KMS-11 (cell line): ENCODE results near the gene DENND1A.

Experiments
- H2AFZ ChIP-seq: fragments of 200-600 bp; sonication (generic); 2 replicates; pipeline ENCODE4 v1.6.1; 2016; ENCODE audit warnings: antibody characterized with exemption, mixed run types, low read depth
- H3K27ac ChIP-seq: fragments of 200-600 bp; sonication (generic); 2 replicates; pipeline ENCODE4 v1.6.1; 2016; ENCODE audit warnings: mild to moderate bottlenecking, mixed run types
- H3K27me3 ChIP-seq: fragments of 200-600 bp; sonication (generic); 2 replicates; pipeline ENCODE4 v1.6.1; 2017; ENCODE audit warnings: mild to moderate bottlenecking, low read depth, mixed run types, moderate library complexity; ENCODE audit not compliant: insufficient read depth
- H3K36me3 ChIP-seq: fragments of 200-600 bp; sonication (generic); 2 replicates; pipeline ENCODE4 v1.6.1; 2017; ENCODE audit warnings: mild to moderate bottlenecking, mixed run types; ENCODE audit not compliant: insufficient read depth
- H3K4me1 ChIP-seq: fragments of 200-600 bp; sonication (generic); 2 replicates; pipeline ENCODE4 v1.6.1; 2016; ENCODE audit warnings: mild to moderate bottlenecking, low read depth, mixed run types; ENCODE audit not compliant: poor library complexity, severe bottlenecking
- H3K4me2 ChIP-seq: fragments of 200-600 bp; sonication (generic); 2 replicates; pipeline ENCODE4 v1.7.0; 2016; ENCODE audit warnings: mild to moderate bottlenecking, mixed run types
- H3K4me3 ChIP-seq: fragments of 200-600 bp; sonication (generic); IDR thresholded peaks from 2 replicates; pipeline ENCODE4 v1.6.1; 2017; ENCODE audit warnings: low read depth, low read length, mixed read lengths; ENCODE audit not compliant: insufficient read depth
- H3K79me2 ChIP-seq: fragments of 200-600 bp; sonication (generic); 2 replicates; pipeline ENCODE4 v1.6.1; 2016; ENCODE audit warnings: low read depth, mixed run types; ENCODE audit not compliant: insufficient read depth
- H3K9ac ChIP-seq: fragments of 200-600 bp; sonication (generic); 2 replicates; pipeline ENCODE4 v1.6.1; 2016; ENCODE audit warnings: mild to moderate bottlenecking, mixed run types
- H4K20me1 ChIP-seq: fragments of 200-600 bp; sonication (generic); 2 replicates; pipeline ENCODE4 v1.6.1; 2016; ENCODE audit warnings: mild to moderate bottlenecking, mixed run types; ENCODE audit not compliant: insufficient read depth
- TF ChIP-seq, protein P1 (sequence below): fragments of 200-600 bp; sonication (generic); conservative IDR thresholded peaks from 2 replicates; pipeline ENCODE4 v1.6.1; 2017; ENCODE audit warnings: low read depth, mild to moderate bottlenecking, antibody characterized with exemption, low read length, moderate library complexity, mixed read lengths

Gene DENND1A

DNA sequence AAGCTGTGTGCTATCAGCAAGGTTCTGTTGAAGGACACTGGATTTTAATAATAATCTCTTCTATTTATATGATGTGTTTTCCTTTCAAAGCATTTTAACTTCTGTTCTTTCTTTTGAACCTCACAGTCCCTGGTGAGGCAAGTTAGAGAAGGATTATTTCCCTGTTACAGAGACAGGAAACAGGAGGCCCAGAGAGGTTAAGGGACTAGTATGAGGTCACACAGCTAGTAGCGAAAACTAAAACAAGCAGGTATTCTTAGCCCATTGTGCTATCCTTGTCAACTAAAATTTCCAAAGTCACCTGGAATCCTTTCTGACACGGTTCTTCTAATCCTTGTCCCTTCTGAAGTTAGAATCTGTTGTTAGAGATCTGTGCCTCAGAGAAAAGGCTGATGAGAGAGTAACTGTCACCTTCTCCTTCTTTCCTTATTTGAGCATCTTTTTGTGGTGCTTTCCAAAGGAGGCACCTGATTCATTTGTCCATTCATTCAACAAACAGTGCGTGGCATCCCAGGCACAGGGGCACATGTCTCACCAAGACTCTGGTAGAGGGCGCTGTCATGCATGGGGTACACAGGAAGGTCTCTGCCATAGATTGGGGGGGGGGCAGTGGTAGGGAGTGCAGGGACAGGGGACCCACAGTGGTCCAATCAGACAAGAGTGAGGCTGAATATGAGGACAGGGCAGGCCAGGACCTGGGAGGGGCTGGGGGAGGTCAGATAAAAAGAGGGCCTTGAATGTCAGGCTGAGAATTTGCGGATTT, 512.5 kb downstream of the DENND1A start:
- Histone ChIP-seq H3K4me3 (no peak overlapping the region), H3K9ac (no peak overlapping the region), H3K27ac (no peak overlapping the region), H3K4me1 (no peaks in the 10 kb centered on the region), H3K4me2 (no peak overlapping the region), H3K79me2 (no peaks in the 10 kb centered on the region), H3K36me3 (no peaks in the 10 kb centered on the region), H2AFZ (no peak overlapping the region), H4K20me1 (no peaks in the 10 kb centered on the region), H3K27me3 (no peaks in the 10 kb centered on the region)
- TF ChIP-seq, protein P1, sequence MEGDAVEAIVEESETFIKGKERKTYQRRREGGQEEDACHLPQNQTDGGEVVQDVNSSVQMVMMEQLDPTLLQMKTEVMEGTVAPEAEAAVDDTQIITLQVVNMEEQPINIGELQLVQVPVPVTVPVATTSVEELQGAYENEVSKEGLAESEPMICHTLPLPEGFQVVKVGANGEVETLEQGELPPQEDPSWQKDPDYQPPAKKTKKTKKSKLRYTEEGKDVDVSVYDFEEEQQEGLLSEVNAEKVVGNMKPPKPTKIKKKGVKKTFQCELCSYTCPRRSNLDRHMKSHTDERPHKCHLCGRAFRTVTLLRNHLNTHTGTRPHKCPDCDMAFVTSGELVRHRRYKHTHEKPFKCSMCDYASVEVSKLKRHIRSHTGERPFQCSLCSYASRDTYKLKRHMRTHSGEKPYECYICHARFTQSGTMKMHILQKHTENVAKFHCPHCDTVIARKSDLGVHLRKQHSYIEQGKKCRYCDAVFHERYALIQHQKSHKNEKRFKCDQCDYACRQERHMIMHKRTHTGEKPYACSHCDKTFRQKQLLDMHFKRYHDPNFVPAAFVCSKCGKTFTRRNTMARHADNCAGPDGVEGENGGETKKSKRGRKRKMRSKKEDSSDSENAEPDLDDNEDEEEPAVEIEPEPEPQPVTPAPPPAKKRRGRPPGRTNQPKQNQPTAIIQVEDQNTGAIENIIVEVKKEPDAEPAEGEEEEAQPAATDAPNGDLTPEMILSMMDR, result no peak

DNA sequence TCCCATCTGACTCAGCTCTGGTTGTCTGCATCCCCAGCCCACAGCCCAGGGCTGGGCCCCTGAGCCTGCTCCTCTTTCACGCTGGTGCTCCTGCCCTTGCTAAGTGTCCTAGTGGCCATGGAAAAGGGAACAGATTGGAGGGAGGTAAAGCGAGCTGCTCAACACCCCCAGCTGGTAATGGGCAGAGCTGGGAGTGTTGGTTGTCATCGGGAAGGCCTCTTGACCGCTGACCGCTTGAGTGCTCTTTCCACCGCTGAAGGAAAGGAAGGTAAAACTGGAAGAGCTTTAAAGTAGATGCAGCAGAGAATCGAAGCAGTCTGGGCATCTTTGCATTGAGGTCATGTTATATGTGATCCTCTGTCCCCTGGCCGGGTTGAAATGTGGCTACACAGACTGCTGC, 513.8 kb downstream of the DENND1A start:
- Histone ChIP-seq H4K20me1 (no peaks in the 10 kb centered on the region), H3K4me2 (no peak overlapping the region), H3K4me1 (no peaks in the 10 kb centered on the region), H3K79me2 (no peaks in the 10 kb centered on the region), H2AFZ (no peak overlapping the region), H3K9ac (no peak overlapping the region), H3K36me3 (no peaks in the 10 kb centered on the region), H3K4me3 (no peak overlapping the region), H3K27ac (no peak overlapping the region), H3K27me3 (no peaks in the 10 kb centered on the region)
- TF ChIP-seq, protein P1, result no peak

DNA sequence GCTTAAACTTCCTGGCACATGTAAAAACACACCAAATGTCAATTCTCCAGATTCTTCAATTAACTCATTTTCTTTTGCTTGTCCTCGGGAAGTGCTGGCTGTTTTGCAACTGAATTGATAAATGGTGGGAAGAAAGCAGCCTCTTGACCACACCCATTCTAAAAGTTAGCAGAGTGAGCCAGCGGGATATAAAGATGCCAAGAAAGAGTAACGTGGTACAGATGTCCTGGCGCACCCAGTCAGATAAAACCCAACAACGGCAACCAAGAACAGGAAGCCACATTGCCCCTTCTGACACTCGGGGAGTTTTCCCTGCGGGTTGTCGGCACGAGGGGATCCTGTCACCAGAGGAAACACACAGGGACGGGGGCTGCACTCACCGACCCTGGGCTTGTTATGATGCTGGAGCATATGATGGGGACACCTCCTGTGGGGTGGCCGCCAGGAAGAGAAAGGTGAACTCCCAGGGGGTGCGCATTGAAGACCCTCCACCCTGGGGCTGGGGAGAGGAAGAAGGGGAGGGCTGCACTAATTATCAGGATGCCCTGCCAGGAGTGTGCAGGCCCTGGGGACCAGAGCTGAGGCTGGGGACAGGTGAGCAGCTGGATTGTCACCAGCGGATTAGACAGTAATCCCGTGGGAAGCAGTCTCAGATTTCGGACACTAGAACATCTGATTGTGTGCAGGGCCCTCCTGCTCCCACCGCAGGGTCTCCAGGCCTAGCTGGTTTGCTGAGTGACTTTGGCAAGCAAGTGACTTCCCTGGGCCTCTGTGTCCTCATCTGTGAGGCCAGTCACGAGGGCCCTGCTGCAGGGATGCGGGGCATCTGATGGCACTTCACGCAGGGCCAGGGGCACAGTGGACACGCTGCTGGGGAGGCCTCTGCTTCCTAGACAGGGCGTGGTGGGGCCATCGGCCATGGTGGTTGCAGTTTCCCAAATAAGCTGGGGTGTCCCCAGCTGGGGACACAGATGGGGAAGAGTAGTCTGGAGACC, 514.7 kb downstream of the DENND1A start:
- Histone ChIP-seq H3K27ac (no peak overlapping the region), H4K20me1 (no peaks in the 10 kb centered on the region), H3K36me3 (no peaks in the 10 kb centered on the region), H3K9ac (no peak overlapping the region), H2AFZ (no peak overlapping the region), H3K4me3 (no peak overlapping the region), H3K4me1 (no peaks in the 10 kb centered on the region), H3K4me2 (no peak overlapping the region), H3K79me2 (no peaks in the 10 kb centered on the region), H3K27me3 (no peaks in the 10 kb centered on the region)
- TF ChIP-seq, protein P1, result no peak

DNA sequence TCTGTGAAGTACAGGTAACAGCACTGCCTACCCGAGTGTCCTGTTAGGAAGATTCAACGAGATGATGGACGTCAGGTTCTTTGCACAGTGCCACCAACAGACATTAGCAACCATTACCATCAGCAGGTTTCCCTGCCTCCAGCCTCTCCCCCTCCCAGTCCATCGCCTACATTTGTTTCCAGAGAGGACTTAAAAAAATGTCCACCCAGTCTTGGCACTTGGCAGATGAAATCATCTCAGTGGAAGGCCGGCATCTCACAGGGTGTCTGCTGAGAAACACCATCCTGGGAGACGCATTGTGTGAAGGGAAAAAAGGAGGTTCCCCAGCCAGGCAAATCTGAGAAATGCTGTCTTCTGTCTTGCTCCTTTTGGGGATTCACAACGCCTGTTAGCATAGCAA, 515.7 kb downstream of the DENND1A start:
- Histone ChIP-seq H3K36me3 (no peaks in the 10 kb centered on the region), H3K4me2 (no peak overlapping the region), H3K79me2 (no peaks in the 10 kb centered on the region), H3K27me3 (no peaks in the 10 kb centered on the region), H4K20me1 (no peaks in the 10 kb centered on the region), H3K9ac (no peak overlapping the region), H3K4me3 (no peak overlapping the region), H3K27ac (no peak overlapping the region), H3K4me1 (no peaks in the 10 kb centered on the region), H2AFZ (no peak overlapping the region)
- TF ChIP-seq, protein P1, result no peak
